Peyer's patch (tissue), 4 donors: Measurements from ENCODE around the gene KPNA2. TPM values are rescaled to one million over a fixed set of nuclear protein-coding genes. Genes with fewer than 3 reads are reported as not detected.
"Not testable (repeated sequence)": the region's sequence is repeated elsewhere in the genome, so short reads cannot be mapped to it uniquely, and the experiment has no call there.

ENCODE experiments used
- DNase-seq, 3 donors: peaks; one replicate each; pipeline ENCODE4 v3.0.0-alpha.2; 2017 to 2019
- H3K27ac ChIP-seq, 4 donors: fragments of 200-600 bp; sonication (generic); one replicate each; pipeline ENCODE4 v1.5.1; 2016 to 2019
- H3K27me3 ChIP-seq, 2 donors: fragments of 200-600 bp; sonication (generic); one replicate each; pipeline ENCODE4 v1.5.1; 2019
- H3K36me3 ChIP-seq, 3 donors: fragments of 200-600 bp; sonication (generic); one replicate each; pipeline ENCODE4 v1.5.1; 2016 to 2019
- H3K4me1 ChIP-seq, 4 donors: fragments of 200-600 bp; sonication (generic); one replicate each; pipeline ENCODE4 v1.5.1; 2016 to 2019
- H3K4me3 ChIP-seq, 4 donors: fragments of 200-600 bp; sonication (generic); 1 replicate in 3 of 4; 2 replicates in 1 of 4; pipeline ENCODE4 v1.5.1; 2016 to 2019; ENCODE audit warnings: mild to moderate bottlenecking in 1 of 4
- H3K9me3 ChIP-seq, 4 donors: fragments of 200-600 bp; sonication (generic); one replicate each; pipeline ENCODE4 v1.5.1; 2016 to 2019; ENCODE audit warnings: mild to moderate bottlenecking in 1 of 4
- POLR2A ChIP-seq, 2 donors: fragments of 450-650 bp; IDR thresholded peaks; one replicate each; pipeline ENCODE4 v1.5.1; 2017; ENCODE audit warnings: antibody characterized with exemption in 2 of 2, mild to moderate bottlenecking in 2 of 2, moderate library complexity in 2 of 2
- total RNA-seq, 4 donors: library from RNA; depleted of rRNA; stranded (reverse); fragments of >200 nt; gene quantifications; one replicate each; pipeline ENCODE4 v1.1.0, GENCODE V29; 2016
- TF ChIP-seq, protein P1 (sequence below), 6 experiments: fragments of 450-650 bp in 4 of 6; fragments of 200-600 bp in 2 of 6; sonication (generic) in 1 of 6; IDR thresholded peaks; one replicate each; pipeline ENCODE4 v1.5.1; 2017 to 2019; ENCODE audit warnings: antibody characterized with exemption in 6 of 6, mild to moderate bottlenecking in 3 of 6, moderate library complexity in 1 of 6

KPNA2 gene
- total RNA-seq, 4 donors from 2014 or later: 11.7 to 21.5 (median 15.2) TPM

DNA sequence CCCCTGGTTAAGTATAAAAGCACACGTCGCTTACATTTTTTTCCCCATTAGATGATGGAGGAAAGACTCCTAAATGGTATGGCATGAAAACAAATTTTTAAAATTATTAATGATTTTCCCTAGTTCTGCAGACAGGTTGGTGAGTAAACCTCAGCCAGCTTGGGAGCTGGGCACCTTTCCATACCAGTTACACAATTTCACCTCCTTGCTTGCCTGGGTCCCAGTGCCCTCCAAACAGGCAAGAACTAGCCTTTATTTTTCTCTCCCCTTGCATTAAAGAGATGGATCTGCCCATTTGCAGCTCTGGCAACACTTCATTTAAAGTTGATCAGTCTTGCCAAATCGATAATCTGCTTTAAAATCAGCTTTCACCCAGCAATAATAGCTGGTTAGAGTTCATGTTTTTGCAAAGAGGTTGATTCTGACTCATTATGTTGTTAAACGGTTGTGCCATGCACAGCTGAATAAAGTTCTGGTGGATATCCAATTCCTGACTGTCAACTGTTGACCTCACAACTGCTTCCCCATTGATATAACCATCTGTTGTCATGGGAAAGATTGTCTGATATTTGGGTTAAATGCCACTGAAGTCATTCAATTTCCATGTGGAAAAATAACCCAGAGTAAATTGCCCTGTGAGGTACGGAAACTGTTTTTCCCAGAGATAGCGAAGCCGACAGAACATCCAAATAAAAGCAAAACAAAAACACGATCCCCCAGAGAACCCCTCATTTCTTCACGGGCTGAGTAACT is 40.5 kb upstream of the KPNA2 start:
- no peak for TF ChIP-seq POLR2A (IDR thresholded peaks at IDR 0.05)
- TF ChIP-seq, protein P1, sequence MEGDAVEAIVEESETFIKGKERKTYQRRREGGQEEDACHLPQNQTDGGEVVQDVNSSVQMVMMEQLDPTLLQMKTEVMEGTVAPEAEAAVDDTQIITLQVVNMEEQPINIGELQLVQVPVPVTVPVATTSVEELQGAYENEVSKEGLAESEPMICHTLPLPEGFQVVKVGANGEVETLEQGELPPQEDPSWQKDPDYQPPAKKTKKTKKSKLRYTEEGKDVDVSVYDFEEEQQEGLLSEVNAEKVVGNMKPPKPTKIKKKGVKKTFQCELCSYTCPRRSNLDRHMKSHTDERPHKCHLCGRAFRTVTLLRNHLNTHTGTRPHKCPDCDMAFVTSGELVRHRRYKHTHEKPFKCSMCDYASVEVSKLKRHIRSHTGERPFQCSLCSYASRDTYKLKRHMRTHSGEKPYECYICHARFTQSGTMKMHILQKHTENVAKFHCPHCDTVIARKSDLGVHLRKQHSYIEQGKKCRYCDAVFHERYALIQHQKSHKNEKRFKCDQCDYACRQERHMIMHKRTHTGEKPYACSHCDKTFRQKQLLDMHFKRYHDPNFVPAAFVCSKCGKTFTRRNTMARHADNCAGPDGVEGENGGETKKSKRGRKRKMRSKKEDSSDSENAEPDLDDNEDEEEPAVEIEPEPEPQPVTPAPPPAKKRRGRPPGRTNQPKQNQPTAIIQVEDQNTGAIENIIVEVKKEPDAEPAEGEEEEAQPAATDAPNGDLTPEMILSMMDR (IDR thresholded peaks at IDR 0.05): no peak
- Histone ChIP-seq H3K36me3 (no peaks in the 10 kb centered on the region), H3K27ac (peak overlapping the region in 3 of 4 donors; percentile 4 to 55 (median 39)), H3K9me3 (no peaks in the 10 kb centered on the region), H3K4me1 (peaks cover 0 to 24% (median 2%) of the 10 kb centered on the region in 4 donors), H3K4me3 (peak overlapping the region; percentile 43 to 68 (median 54)), H3K27me3 (no peaks in the 10 kb centered on the region)
- no peak for DNase-seq

DNA sequence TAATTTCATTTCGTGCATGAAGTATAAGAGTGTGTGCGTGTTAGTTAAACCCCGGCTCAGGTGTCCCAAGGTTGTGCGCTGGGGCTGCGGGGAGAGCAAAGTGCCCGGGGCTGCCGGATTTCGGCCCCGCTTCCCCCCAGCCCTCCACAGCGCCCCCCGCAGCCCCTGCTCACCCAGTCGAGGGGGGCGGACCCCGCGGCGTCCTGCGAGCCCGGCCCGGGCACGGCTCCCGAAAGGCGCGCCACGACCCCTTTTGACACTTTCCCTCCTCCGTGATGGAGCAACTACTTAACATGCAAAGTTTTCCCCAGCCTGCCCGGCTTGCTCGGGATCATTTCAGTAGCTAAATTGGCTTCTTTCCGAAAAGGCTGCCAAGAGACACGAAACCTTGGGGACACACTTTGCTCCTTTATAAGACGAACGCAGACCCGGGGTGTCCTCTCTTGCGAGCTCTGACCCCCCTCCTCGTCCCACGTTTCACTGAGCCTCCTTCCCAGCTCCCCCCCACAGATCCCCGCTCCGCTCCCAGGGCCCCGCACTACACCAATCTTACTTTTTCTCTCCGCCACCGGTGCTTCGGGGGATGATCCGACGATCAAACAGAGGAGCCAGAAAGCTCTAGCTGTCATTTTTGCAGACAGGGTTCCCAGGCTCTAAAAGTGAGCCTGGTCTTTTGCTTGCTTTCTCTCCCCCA is 39.8 kb upstream of the KPNA2 start:
- peak; percentile 35 to 54 (median 49) for DNase-seq
- peak overlapping the region; percentile 43 to 68 (median 54) for H3K4me3 ChIP-seq

DNA sequence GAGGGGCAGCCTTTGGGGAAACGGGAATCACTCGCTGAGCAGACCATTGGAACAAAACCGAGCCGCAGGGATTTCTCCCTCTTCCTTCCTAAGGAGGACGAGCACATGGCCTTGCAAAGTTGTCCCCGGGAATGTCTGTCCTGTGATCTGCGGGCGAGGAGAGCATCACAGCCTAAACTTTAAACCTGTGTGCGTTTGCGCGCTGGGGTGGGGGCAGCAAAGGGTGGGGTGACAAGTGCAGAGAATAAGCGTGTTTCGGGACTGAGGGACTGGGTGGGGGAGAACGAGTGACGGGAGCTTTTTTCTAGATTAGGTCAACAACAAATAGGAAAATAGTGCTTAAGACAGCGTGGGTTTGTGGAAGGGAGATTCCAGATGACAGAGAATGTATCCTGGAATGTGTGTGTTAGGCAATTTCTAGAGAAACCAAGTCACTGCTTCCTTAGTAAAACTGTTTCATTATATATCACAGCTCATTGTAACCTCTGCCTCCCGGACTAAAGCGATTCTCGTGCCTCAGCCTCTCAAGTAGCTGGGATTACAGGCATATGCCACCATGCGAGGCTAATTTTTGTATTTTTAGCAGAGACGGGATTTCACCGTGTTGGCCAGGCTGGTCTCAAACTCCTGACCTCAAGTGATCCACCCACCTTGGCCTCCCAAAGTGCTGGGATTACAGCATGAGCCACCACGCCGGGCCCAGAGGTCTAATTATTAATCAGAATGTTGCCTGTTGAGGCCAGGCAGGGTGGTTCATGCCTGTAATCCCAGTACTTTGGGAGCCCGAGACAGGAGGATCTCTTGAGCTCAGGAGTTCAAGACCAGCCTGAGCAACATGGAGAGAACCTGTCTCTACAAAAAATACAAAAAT is 39.0 kb upstream of the KPNA2 start, which contains the start of gene C17orf58:
Gene C17orf58, minus strand, starts transcription at position 169 of the 871 bp plus-strand sequence. CDS start 271 bp downstream, outside the sequence.
- Histone ChIP-seq H3K4me3 (peak within 1 kb of the TSS; percentile 43 to 68 (median 54)), H3K4me1 (peaks cover 0 to 24% (median 2%) of the 10 kb centered on the region in 4 donors), H3K27ac (peak within 1 kb of the TSS in 3 of 4 donors; percentile 4 to 55 (median 39))
- H3K36me3 ChIP-seq, H3K9me3 ChIP-seq, H3K27me3 ChIP-seq: not testable (repeated sequence)
- peak in 1 of 3 donors; percentile 14 for DNase-seq

More for the DNA sequence above, 39.8 kb upstream of the KPNA2 start:
- TF ChIP-seq, protein P1 (IDR thresholded peaks at IDR 0.05): no peak
- no peak for TF ChIP-seq POLR2A (IDR thresholded peaks at IDR 0.05)
- H3K27me3 ChIP-seq: no peaks in the 10 kb centered on the region
- H3K36me3 ChIP-seq: no peaks in the 10 kb centered on the region
- no peaks in the 10 kb centered on the region for H3K9me3 ChIP-seq
- H3K4me1 ChIP-seq: peaks cover 0 to 24% (median 2%) of the 10 kb centered on the region in 4 donors
- peak overlapping the region in 3 of 4 donors; percentile 4 to 55 (median 39) for H3K27ac ChIP-seq

DNA sequence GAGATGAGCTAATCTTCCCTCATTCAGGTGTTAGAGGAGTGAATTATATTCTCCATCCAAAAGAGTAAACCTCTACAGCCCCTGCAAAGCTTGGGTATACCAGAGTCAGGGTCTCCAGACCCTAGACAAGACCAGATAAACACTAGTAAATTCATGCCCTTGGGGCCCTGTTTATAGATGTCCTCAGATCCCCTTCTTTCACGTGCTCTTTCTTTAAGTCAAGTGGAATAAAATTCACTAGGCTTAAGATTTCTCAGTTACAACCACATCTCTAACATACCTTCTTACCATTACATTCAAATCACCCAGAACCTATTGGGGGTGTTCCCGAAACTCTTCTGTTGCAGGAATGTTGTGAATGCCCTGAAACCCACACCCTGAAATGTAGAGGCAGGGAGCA is 37.1 kb upstream of the KPNA2 start:
- DNase-seq: no peak
- H3K4me3 ChIP-seq: no peak overlapping the region

DNA sequence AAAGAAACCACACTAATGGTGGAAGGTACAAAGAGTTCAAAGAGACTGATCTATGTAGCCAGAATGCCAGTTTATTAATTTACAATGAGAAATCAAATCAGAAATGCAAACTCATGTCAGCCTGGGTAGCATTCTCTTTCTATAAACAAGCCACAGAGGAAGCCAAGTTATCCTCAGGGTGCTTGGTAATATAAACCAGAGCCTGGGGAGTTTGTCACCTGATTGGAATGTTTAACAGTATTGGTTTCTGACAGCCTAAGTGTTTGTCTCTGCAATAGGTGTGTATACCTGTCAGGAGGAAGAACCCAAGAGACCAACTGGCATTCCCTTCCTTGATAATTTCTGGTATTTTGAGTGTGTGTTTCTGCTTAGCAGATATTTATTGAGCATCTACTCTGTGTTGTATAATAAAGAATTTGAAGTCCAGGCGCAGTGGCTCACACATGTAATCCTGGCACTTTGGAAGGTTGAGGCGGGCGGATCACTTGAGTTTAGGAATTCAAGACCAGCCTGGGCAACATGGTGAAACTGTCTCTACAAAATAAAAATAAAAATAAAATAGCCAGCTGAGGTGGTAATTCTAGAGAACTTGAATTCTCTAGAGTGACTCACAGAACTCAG is 36.1 kb upstream of the KPNA2 start:
- peaks cover 0 to 20% (median 0%) of the 10 kb centered on the region in 4 donors for H3K4me1 ChIP-seq
- TF ChIP-seq POLR2A (IDR thresholded peaks at IDR 0.05): no peak
- TF ChIP-seq, protein P1 (IDR thresholded peaks at IDR 0.05): no peak

More for the DNA sequence above, 37.1 kb upstream of the KPNA2 start:
- Histone ChIP-seq H3K36me3 (no peaks in the 10 kb centered on the region), H3K27ac (no peak overlapping the region), H3K4me1 (peaks cover 0 to 24% (median 0%) of the 10 kb centered on the region in 4 donors), H3K9me3 (no peaks in the 10 kb centered on the region), H3K27me3 (no peaks in the 10 kb centered on the region)
- TF ChIP-seq, protein P1 (IDR thresholded peaks at IDR 0.05): no peak
- TF ChIP-seq POLR2A (IDR thresholded peaks at IDR 0.05): no peak

More for the DNA sequence above, 36.1 kb upstream of the KPNA2 start:
- H3K36me3 ChIP-seq: no peaks in the 10 kb centered on the region
- H3K9me3 ChIP-seq: no peaks in the 10 kb centered on the region
- peak in 1 of 3 donors; percentile 24 for DNase-seq
- no peak overlapping the region for H3K27ac ChIP-seq
- H3K4me3 ChIP-seq: no peak overlapping the region
- H3K27me3 ChIP-seq: no peaks in the 10 kb centered on the region
